K562 (cell line): ENCODE measurements around the gene CIAO2A. TPM values are rescaled to one million over a fixed set of nuclear protein-coding genes. Genes with fewer than 3 reads are reported as not detected.

Experiments
- ARID2 ChIP-seq: fragments of 450-650 bp; IDR thresholded peaks from 2 replicates; pipeline ENCODE4 v1.6.1; 2017; ENCODE audit warnings: antibody characterized with exemption, mild to moderate bottlenecking
- CAMTA2 ChIP-seq: fragments of 250-450 bp; sonication (Bioruptor Pico); conservative IDR thresholded peaks from 2 replicates; pipeline ENCODE4 v1.5.1; 2022
- FIP1L1 ChIP-seq: fragments of 200-400 bp; formaldehyde crosslinking; IDR thresholded peaks from 2 replicates; pipeline ENCODE4 v1.6.1; 2018; ENCODE audit warnings: mild to moderate bottlenecking, low read depth, low read length; ENCODE audit not compliant: poor library complexity, severe bottlenecking
- PCBP1 ChIP-seq: fragments of 200-400 bp; formaldehyde crosslinking; IDR thresholded peaks from 2 replicates; pipeline ENCODE4 v1.6.1; 2018; ENCODE audit warnings: mild to moderate bottlenecking, low read depth, low read length; ENCODE audit not compliant: poor library complexity, severe bottlenecking
- polyA plus RNA-seq, 8 experiments: library from polyadenylated mRNA; depleted of rRNA in 4 of 8; stranded (reverse) in 5 of 8; unstranded in 3 of 8; fragments of >200 nt; fragmentation: Nextera tagmentation in 2 of 8; fragmentation: Illumina TruSeq in 1 of 8; extraction: Ambion mirVana in 2 of 8; extraction: Trizol in 1 of 8; gene quantifications; 2 replicates each; pipeline versions ENCODE4 v1.2.1 to v1.2.3, GENCODE V29; 2011 to 2014; ENCODE audit warnings: inconsistent platforms in 1 of 8, missing spikeins in 1 of 8
- total RNA-seq, 7 experiments: library from RNA; depleted of rRNA in 6 of 7; stranded (reverse); fragments of >200 nt in 6 of 7; fragmentation: Illumina TruSeq in 2 of 7; extraction: Trizol in 2 of 7; gene quantifications; 2 replicates each; pipeline versions ENCODE4 v1.2.1 to v1.2.3, GENCODE V29; 2011 to 2021; ENCODE audit warnings: low replicate concordance in 1 of 7
- TF ChIP-seq, protein P1 (sequence below): fragments of 450-650 bp; IDR thresholded peaks from 2 replicates; pipeline ENCODE4 v1.6.1; 2017; ENCODE audit warnings: antibody characterized with exemption, mild to moderate bottlenecking
- TF ChIP-seq, protein P2 (sequence below): fragments of 250-450 bp; sonication (Bioruptor Pico); IDR thresholded peaks from 2 replicates; pipeline ENCODE4 v1.4.0; 2020; ENCODE audit warnings: mild to moderate bottlenecking, moderate library complexity, borderline replicate concordance

CIAO2A gene
- total and polyA plus RNA-seq, 9 of the 15 experiments (the other 6 are each of a cell fraction or from before 2014, with no cell fraction given): 161 to 429 (median 313) TPM

DNA sequence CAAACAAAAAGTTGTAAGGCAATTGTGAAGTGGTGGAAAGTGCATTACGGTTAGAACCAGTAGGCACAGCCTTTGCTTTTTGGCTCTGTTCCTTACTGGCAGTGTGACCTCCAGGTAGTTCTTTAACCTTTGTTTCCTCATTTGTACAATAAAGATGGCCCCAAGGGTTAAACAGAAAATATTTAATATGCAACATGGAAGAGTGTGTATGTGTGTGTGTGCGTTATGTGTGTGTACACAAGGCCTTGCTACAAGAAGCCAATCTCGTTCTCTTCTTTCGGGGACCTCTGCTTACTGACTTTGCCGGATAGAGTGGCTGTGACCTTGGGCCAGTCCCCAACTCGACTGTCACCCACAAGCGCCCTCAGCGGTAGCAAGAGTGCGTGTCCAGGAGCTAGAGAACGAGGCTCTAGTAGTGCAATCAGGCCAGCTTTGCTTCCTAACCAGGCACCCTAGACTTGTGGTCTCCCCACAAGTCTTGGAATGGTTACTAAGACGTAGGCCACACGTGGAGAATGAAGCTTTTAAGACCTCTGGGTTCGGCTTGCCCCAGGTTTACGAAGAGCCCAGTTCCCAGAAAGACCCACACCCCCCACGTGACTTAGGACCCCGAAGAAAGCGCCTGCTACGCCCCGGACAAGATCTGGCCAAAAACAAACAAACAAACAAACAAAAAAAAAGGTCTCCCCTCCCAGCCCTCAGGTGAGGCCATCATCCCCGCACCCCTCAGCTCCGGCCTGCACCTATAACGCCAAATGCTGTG lies 593 bp downstream of the CIAO2A start (continued):
- TF ChIP-seq, protein P1, sequence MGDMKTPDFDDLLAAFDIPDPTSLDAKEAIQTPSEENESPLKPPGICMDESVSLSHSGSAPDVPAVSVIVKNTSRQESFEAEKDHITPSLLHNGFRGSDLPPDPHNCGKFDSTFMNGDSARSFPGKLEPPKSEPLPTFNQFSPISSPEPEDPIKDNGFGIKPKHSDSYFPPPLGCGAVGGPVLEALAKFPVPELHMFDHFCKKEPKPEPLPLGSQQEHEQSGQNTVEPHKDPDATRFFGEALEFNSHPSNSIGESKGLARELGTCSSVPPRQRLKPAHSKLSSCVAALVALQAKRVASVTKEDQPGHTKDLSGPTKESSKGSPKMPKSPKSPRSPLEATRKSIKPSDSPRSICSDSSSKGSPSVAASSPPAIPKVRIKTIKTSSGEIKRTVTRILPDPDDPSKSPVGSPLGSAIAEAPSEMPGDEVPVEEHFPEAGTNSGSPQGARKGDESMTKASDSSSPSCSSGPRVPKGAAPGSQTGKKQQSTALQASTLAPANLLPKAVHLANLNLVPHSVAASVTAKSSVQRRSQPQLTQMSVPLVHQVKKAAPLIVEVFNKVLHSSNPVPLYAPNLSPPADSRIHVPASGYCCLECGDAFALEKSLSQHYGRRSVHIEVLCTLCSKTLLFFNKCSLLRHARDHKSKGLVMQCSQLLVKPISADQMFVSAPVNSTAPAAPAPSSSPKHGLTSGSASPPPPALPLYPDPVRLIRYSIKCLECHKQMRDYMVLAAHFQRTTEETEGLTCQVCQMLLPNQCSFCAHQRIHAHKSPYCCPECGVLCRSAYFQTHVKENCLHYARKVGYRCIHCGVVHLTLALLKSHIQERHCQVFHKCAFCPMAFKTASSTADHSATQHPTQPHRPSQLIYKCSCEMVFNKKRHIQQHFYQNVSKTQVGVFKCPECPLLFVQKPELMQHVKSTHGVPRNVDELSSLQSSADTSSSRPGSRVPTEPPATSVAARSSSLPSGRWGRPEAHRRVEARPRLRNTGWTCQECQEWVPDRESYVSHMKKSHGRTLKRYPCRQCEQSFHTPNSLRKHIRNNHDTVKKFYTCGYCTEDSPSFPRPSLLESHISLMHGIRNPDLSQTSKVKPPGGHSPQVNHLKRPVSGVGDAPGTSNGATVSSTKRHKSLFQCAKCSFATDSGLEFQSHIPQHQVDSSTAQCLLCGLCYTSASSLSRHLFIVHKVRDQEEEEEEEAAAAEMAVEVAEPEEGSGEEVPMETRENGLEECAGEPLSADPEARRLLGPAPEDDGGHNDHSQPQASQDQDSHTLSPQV: peak; percentile 74
- TF ChIP-seq PCBP1: no peak
- TF ChIP-seq, protein P2, sequence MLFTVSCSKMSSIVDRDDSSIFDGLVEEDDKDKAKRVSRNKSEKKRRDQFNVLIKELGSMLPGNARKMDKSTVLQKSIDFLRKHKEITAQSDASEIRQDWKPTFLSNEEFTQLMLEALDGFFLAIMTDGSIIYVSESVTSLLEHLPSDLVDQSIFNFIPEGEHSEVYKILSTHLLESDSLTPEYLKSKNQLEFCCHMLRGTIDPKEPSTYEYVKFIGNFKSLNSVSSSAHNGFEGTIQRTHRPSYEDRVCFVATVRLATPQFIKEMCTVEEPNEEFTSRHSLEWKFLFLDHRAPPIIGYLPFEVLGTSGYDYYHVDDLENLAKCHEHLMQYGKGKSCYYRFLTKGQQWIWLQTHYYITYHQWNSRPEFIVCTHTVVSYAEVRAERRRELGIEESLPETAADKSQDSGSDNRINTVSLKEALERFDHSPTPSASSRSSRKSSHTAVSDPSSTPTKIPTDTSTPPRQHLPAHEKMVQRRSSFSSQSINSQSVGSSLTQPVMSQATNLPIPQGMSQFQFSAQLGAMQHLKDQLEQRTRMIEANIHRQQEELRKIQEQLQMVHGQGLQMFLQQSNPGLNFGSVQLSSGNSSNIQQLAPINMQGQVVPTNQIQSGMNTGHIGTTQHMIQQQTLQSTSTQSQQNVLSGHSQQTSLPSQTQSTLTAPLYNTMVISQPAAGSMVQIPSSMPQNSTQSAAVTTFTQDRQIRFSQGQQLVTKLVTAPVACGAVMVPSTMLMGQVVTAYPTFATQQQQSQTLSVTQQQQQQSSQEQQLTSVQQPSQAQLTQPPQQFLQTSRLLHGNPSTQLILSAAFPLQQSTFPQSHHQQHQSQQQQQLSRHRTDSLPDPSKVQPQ (CRISPR knock-in tag): no peak
- no peak for TF ChIP-seq ARID2
- no peak for TF ChIP-seq CAMTA2
- no peak for TF ChIP-seq FIP1L1
- TF ChIP-seq, all 486 proteins: peak for 91
